HepG2 (cell line): ENCODE results near the gene CHD9. TPM values are rescaled to one million over a fixed set of nuclear protein-coding genes. Genes with fewer than 3 reads are reported as not detected.

ENCODE experiments used
- ADNP ChIP-seq: sonication (generic); formaldehyde crosslinking; IDR thresholded peaks from 2 replicates; pipeline ENCODE4 v1.4.0; 2020; ENCODE audit warnings: missing genetic modification reagents
- DNMT3B ChIP-seq: conservative IDR thresholded peaks from 2 replicates; pipeline ENCODE4 v1.6.1; 2016; ENCODE audit warnings: missing biosample characterization, control low read depth
- FOSL2 ChIP-seq: sonication (generic); formaldehyde crosslinking; IDR thresholded peaks from 2 replicates; pipeline ENCODE4 v1.4.0; 2020; ENCODE audit warnings: missing genetic modification reagents
- LCORL ChIP-seq, 2 experiments: fragments of 450-650 bp in 1 of 2; sonication (generic) in 1 of 2; formaldehyde crosslinking in 1 of 2; IDR thresholded peaks; 2 replicates each; pipeline versions ENCODE4 v1.5.0 to v1.6.1; 2017 to 2020; ENCODE audit warnings: antibody characterized with exemption in 1 of 2, missing genetic modification reagents in 1 of 2
- MED8 ChIP-seq: sonication (generic); formaldehyde crosslinking; IDR thresholded peaks from 2 replicates; pipeline ENCODE4 v1.8.1; 2023; ENCODE audit warnings: mild to moderate bottlenecking, missing genetic modification reagents; ENCODE audit not compliant: insufficient replicate concordance
- MIER3 ChIP-seq: IDR thresholded peaks from 2 replicates; pipeline ENCODE4 v1.6.1; 2016; ENCODE audit warnings: missing compliant biosample characterization, borderline replicate concordance
- MIXL1 ChIP-seq: IDR thresholded peaks from 2 replicates; pipeline ENCODE4 v1.6.1; 2016
- NFE2L2 ChIP-seq: fragments of 150-350 bp; IDR thresholded peaks from 2 replicates; pipeline ENCODE4 v1.6.1; 2014; ENCODE audit warnings: low read length
- PAX8 ChIP-seq: sonication (generic); formaldehyde crosslinking; IDR thresholded peaks from 2 replicates; pipeline ENCODE4 v1.8.0; 2022; ENCODE audit warnings: mild to moderate bottlenecking, missing genetic modification reagents, borderline replicate concordance
- PLRG1 ChIP-seq: fragments of 450-650 bp; conservative IDR thresholded peaks from 2 replicates; pipeline ENCODE4 v1.6.1; 2016
- RELA ChIP-seq: sonication (generic); formaldehyde crosslinking; IDR thresholded peaks from 2 replicates; pipeline ENCODE4 v1.4.0; 2020; ENCODE audit warnings: missing genetic modification reagents
- RXRB ChIP-seq: IDR thresholded peaks from 2 replicates; pipeline ENCODE4 v1.6.1; 2016; ENCODE audit warnings: borderline replicate concordance, missing genetic modification reagents, missing compliant biosample characterization
- SOX13 ChIP-seq, 3 experiments: fragments of 450-650 bp in 1 of 3; sonication (generic) in 1 of 3; formaldehyde crosslinking in 1 of 3; IDR thresholded peaks in 2 of 3; conservative IDR thresholded peaks in 1 of 3; 2 replicates each; pipeline versions ENCODE4 v1.5.0 to v1.6.1; 2016 to 2020; ENCODE audit warnings: antibody characterized with exemption in 1 of 3, mild to moderate bottlenecking in 1 of 3, missing compliant biosample characterization in 1 of 3, missing genetic modification reagents in 1 of 3, moderate library complexity in 1 of 3
- SOX6 ChIP-seq, 2 experiments: fragments of 450-650 bp in 1 of 2; sonication (generic) in 1 of 2; formaldehyde crosslinking in 1 of 2; IDR thresholded peaks; 2 replicates each; pipeline versions ENCODE4 v1.4.0 to v1.6.1; 2017 to 2020; ENCODE audit warnings: antibody characterized with exemption in 1 of 2, mild to moderate bottlenecking in 1 of 2, missing genetic modification reagents in 1 of 2
- SP5 ChIP-seq: IDR thresholded peaks from 2 replicates; pipeline ENCODE4 v1.6.1; 2016; ENCODE audit warnings: low read depth, borderline replicate concordance
- TBX2 ChIP-seq: sonication (generic); formaldehyde crosslinking; IDR thresholded peaks from 2 replicates; pipeline ENCODE4 v1.5.0; 2020; ENCODE audit warnings: missing genetic modification reagents, mild to moderate bottlenecking, borderline replicate concordance
- XRCC5 ChIP-seq: fragments of 200-400 bp; formaldehyde crosslinking; optimal IDR thresholded peaks from 2 replicates; pipeline ENCODE3; 2017; ENCODE audit warnings: mild to moderate bottlenecking, low read length
- ZBTB42 ChIP-seq: sonication (generic); formaldehyde crosslinking; IDR thresholded peaks from 2 replicates; pipeline ENCODE4 v1.5.0; 2020; ENCODE audit warnings: mild to moderate bottlenecking, missing genetic modification reagents
- ZNF143 ChIP-seq: sonication (generic); formaldehyde crosslinking; IDR thresholded peaks from 2 replicates; pipeline ENCODE4 v1.4.0; 2020; ENCODE audit warnings: missing genetic modification reagents
- ZNF232 ChIP-seq: sonication (generic); formaldehyde crosslinking; IDR thresholded peaks from 2 replicates; pipeline ENCODE4 v1.4.0; 2020; ENCODE audit warnings: missing genetic modification reagents, borderline replicate concordance
- ZNF30 ChIP-seq: sonication (generic); formaldehyde crosslinking; IDR thresholded peaks from 2 replicates; pipeline ENCODE4 v1.5.0; 2020; ENCODE audit warnings: mild to moderate bottlenecking, missing genetic modification reagents
- ZNF350 ChIP-seq: sonication (generic); formaldehyde crosslinking; IDR thresholded peaks from 2 replicates; pipeline ENCODE4 v1.4.0; 2020; ENCODE audit warnings: mild to moderate bottlenecking, low read depth, missing genetic modification reagents, borderline replicate concordance
- ZNF562 ChIP-seq: sonication (generic); formaldehyde crosslinking; IDR thresholded peaks from 2 replicates; pipeline ENCODE4 v1.8.0; 2022; ENCODE audit warnings: missing genetic modification reagents, borderline replicate concordance
- ZSCAN29 ChIP-seq: sonication (generic); formaldehyde crosslinking; conservative IDR thresholded peaks from 2 replicates; pipeline ENCODE4 v1.4.0; 2020; ENCODE audit warnings: mild to moderate bottlenecking, missing genetic modification reagents
- polyA plus RNA-seq, 8 experiments: library from polyadenylated mRNA; depleted of rRNA in 3 of 8; stranded (reverse) in 7 of 8; unstranded in 1 of 8; fragments of >200 nt; fragmentation: Illumina TruSeq in 4 of 8; extraction: Trizol in 4 of 8; gene quantifications; 2 replicates each; pipeline versions ENCODE4 v1.2.1 to v1.2.3, GENCODE V29; 2011 to 2016; ENCODE audit warnings: low read depth in 4 of 8, missing spikeins in 1 of 8, mixed read lengths in 1 of 8; ENCODE audit not compliant: insufficient read depth in 1 of 8
- total RNA-seq, 5 experiments: library from RNA; depleted of rRNA; stranded (reverse); fragments of >200 nt; fragmentation: Illumina TruSeq; extraction: Trizol; gene quantifications; 2 replicates each; pipeline ENCODE4 v1.2.3, GENCODE V29; 2016; ENCODE audit warnings: low read depth in 1 of 5
- TF ChIP-seq, protein P1 (sequence below), 2 experiments: fragments of 450-650 bp in 1 of 2; sonication (generic) in 1 of 2; formaldehyde crosslinking; IDR thresholded peaks; 2 replicates each; pipeline versions ENCODE4 v1.5.0 to v1.8.0; 2020 to 2022; ENCODE audit warnings: mild to moderate bottlenecking in 1 of 2, missing genetic modification reagents in 1 of 2
- TF ChIP-seq, protein P2 (sequence below): IDR thresholded peaks from 2 replicates; pipeline ENCODE4 v1.6.1; 2016; ENCODE audit warnings: missing genetic modification reagents, missing compliant biosample characterization
- TF ChIP-seq, protein P3 (sequence below): IDR thresholded peaks from 2 replicates; pipeline ENCODE4 v1.6.1; 2016; ENCODE audit warnings: low read depth
- TF ChIP-seq, protein P4 (sequence below): sonication (generic); formaldehyde crosslinking; conservative IDR thresholded peaks from 2 replicates; pipeline ENCODE4 v1.4.0; 2020; ENCODE audit warnings: missing genetic modification reagents

The CHD9 gene
- total and polyA plus RNA-seq, 2 of the 13 experiments (the other 11 are each of a cell fraction or from before 2014, with no cell fraction given) = 23.4 to 27.7 TPM

DNA sequence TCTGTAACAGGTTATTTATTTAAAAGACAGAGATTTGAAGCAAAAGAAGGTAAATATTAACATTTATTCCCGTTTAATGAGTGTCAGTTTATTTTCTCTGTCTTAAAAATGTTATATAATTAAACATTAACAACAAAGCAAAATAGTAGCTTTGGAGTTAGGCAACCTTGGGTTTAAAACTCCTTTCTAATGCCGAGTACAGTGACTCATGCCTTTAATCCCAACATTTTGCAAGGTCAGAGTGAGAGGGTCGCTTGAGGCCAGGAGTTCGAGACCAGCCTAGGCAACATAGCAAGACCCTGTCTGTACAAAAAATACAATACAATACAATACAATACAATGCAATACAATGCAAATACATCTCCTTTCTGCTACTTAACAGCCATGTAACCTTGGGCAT is 128.7 kb downstream of the CHD9 start (continued):
- TF ChIP-seq, protein P1, sequence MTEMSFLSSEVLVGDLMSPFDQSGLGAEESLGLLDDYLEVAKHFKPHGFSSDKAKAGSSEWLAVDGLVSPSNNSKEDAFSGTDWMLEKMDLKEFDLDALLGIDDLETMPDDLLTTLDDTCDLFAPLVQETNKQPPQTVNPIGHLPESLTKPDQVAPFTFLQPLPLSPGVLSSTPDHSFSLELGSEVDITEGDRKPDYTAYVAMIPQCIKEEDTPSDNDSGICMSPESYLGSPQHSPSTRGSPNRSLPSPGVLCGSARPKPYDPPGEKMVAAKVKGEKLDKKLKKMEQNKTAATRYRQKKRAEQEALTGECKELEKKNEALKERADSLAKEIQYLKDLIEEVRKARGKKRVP (CRISPR knock-in tag; IDR thresholded peaks at IDR 0.05) = no peak
- TF ChIP-seq, protein P2, sequence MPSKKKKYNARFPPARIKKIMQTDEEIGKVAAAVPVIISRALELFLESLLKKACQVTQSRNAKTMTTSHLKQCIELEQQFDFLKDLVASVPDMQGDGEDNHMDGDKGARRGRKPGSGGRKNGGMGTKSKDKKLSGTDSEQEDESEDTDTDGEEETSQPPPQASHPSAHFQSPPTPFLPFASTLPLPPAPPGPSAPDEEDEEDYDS (CRISPR knock-in tag) = no peak
- TF ChIP-seq SOX6 (IDR thresholded peaks at IDR 0.05) (no peak), SOX6 (CRISPR knock-in tag; IDR thresholded peaks at IDR 0.05) (0 out of 2 replicates have a peak, but pooled peaks have one; percentile 12), MIXL1 (no peak), ZNF232 (CRISPR knock-in tag) (no peak), ZNF562 (CRISPR knock-in tag) (no peak), SP5 (no peak), ZNF30 (CRISPR knock-in tag) (no peak), FOSL2 (CRISPR knock-in tag) (peak; percentile 89), TBX2 (CRISPR knock-in tag) (no peak), ZBTB42 (no peak), PLRG1 (no peak), ZSCAN29 (CRISPR knock-in tag) (no peak), DNMT3B (no peak), PAX8 (CRISPR knock-in tag) (no peak), RELA (CRISPR knock-in tag) (no peak), SOX13 (IDR thresholded peaks at IDR 0.05) (no peak), SOX13 (CRISPR knock-in tag; conservative IDR thresholded peaks at IDR 0.05 in 1 of 2, IDR thresholded peaks at IDR 0.05 in 1 of 2) (peak in 1 of 2 experiments; percentile 37; a peak in 1 of 4 replicates), LCORL (IDR thresholded peaks at IDR 0.05) (no peak), LCORL (CRISPR knock-in tag; IDR thresholded peaks at IDR 0.05) (no peak), XRCC5 (no peak), RXRB (CRISPR knock-in tag) (peak; percentile 41; the same call in 1 of the 2 replicates), ZNF143 (CRISPR knock-in tag) (no peak), NFE2L2 (no peak), ADNP (0 out of 2 replicates have a peak, but pooled peaks have one; percentile 58), MED8 (CRISPR knock-in tag) (no peak), MIER3 (CRISPR knock-in tag) (no peak), ZNF350 (CRISPR knock-in tag) (no peak)
- TF ChIP-seq, protein P3, sequence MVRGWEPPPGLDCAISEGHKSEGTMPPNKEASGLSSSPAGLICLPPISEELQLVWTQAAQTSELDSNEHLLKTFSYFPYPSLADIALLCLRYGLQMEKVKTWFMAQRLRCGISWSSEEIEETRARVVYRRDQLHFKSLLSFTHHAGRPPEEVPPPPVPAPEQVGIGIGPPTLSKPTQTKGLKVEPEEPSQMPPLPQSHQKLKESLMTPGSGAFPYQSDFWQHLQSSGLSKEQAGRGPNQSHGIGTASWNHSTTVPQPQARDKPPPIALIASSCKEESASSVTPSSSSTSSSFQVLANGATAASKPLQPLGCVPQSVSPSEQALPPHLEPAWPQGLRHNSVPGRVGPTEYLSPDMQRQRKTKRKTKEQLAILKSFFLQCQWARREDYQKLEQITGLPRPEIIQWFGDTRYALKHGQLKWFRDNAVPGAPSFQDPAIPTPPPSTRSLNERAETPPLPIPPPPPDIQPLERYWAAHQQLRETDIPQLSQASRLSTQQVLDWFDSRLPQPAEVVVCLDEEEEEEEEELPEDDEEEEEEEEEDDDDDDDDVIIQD (CRISPR knock-in tag) = peak; percentile 90; the same call in 1 of the 2 replicates
- TF ChIP-seq, protein P4, sequence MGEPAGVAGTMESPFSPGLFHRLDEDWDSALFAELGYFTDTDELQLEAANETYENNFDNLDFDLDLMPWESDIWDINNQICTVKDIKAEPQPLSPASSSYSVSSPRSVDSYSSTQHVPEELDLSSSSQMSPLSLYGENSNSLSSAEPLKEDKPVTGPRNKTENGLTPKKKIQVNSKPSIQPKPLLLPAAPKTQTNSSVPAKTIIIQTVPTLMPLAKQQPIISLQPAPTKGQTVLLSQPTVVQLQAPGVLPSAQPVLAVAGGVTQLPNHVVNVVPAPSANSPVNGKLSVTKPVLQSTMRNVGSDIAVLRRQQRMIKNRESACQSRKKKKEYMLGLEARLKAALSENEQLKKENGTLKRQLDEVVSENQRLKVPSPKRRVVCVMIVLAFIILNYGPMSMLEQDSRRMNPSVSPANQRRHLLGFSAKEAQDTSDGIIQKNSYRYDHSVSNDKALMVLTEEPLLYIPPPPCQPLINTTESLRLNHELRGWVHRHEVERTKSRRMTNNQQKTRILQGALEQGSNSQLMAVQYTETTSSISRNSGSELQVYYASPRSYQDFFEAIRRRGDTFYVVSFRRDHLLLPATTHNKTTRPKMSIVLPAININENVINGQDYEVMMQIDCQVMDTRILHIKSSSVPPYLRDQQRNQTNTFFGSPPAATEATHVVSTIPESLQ (CRISPR knock-in tag) = no peak
- TF ChIP-seq, all 625 proteins: peak for 11
